Measurements from ENCODE around the gene ARL10. TPM values are rescaled to one million over a fixed set of nuclear protein-coding genes. Genes with fewer than 3 reads are reported as not detected.

ARL10 gene
- total RNA-seq, 4 donors from 2014 or later, result 0.53 to 6.2 (median 2.5) TPM

DNA sequence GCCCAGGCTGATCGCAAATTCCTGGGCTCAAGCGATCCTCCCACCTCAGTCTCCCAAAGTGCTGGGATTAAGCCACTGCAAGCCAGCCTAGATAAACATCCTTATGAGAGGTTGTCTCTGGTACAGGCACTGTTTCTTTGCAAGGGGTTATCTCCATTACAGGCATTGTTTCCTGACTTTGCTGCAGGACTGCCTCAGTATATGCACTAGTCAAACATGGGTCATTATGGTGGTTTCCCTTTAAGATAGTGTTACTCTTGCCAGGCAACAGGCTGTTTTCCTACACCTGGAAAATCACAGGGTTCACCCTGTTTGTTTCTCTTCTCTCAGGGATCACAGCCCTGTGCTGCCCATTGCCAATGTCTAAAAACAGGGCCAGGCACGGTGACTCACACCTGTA lies 58.9 kb downstream of the ARL10 start:
- no peak for DNase-seq
- no peaks in the 10 kb centered on the region for H3K9me3 ChIP-seq
- no peaks in the 10 kb centered on the region for H3K27me3 ChIP-seq
- H3K4me1 ChIP-seq, result peaks cover 0 to 9% (median 0%) of the 10 kb centered on the region in 4 donors
- H3K4me3 ChIP-seq, result no peak overlapping the region
- H3K36me3 ChIP-seq, result no peaks in the 10 kb centered on the region
- TF ChIP-seq POLR2A (IDR thresholded peaks at IDR 0.05), result no peak
- no peak for TF ChIP-seq CTCF (IDR thresholded peaks at IDR 0.05)
- peak overlapping the region in 2 of 4 donors; percentile 30 to 64 for H3K27ac ChIP-seq

- Histone ChIP-seq H3K27me3 (no peaks in the 10 kb centered on the region), H3K4me3 (no peak overlapping the region), H3K9me3 (no peaks in the 10 kb centered on the region), H3K36me3 (no peaks in the 10 kb centered on the region), H3K4me1 (peaks cover 0 to 9% (median 0%) of the 10 kb centered on the region in 4 donors), H3K27ac (peak overlapping the region in 2 of 4 donors; percentile 61 to 64)
- no peak for DNase-seq
- TF ChIP-seq CTCF (IDR thresholded peaks at IDR 0.05) (no peak), POLR2A (IDR thresholded peaks at IDR 0.05) (no peak)
Measured at GRCh38 chr5:176425138-176425537, 59.9 kb downstream of the ARL10 start.

DNA sequence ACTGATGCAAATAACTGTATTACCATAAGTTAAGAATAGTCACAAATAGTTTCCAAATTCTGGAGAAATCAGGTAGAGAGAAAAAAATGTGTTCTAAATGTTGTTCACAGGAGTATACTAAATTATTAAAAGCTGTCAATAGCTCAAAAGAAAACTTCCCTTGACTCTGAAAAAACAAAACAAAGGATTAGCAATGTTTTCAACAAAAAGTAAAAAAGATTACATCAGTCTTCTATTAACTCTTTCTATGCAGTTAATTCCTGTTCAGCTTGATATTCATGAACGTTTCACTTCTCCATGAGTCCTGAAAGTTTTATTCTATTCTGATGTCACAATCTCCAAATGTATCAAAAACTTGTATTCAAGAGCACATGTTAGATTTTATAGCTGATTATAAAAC lies 60.5 kb downstream of the ARL10 start:
- peak overlapping the region in 2 of 4 donors; percentile 61 to 64 for H3K27ac ChIP-seq
- no peak overlapping the region for H3K4me3 ChIP-seq
- TF ChIP-seq CTCF (IDR thresholded peaks at IDR 0.05) (no peak), POLR2A (IDR thresholded peaks at IDR 0.05) (no peak)
- H3K27me3 ChIP-seq, result no peaks in the 10 kb centered on the region
- no peak for DNase-seq
- H3K36me3 ChIP-seq, result no peaks in the 10 kb centered on the region
- H3K4me1 ChIP-seq, result peaks cover 0 to 9% (median 0%) of the 10 kb centered on the region in 4 donors
- no peaks in the 10 kb centered on the region for H3K9me3 ChIP-seq

GRCh38 chr5:176426876-176427275 lies 61.6 kb downstream of the ARL10 start:
- Histone ChIP-seq H3K9me3 (no peaks in the 10 kb centered on the region), H3K27ac (peak overlapping the region in 1 of 4 donors; percentile 56), H3K4me3 (no peak overlapping the region), H3K27me3 (no peaks in the 10 kb centered on the region), H3K36me3 (no peaks in the 10 kb centered on the region), H3K4me1 (peaks cover 0 to 9% (median 0%) of the 10 kb centered on the region in 4 donors)
- DNase-seq, result no peak
- no peak for TF ChIP-seq CTCF (IDR thresholded peaks at IDR 0.05)
- no peak for TF ChIP-seq POLR2A (IDR thresholded peaks at IDR 0.05)

DNA sequence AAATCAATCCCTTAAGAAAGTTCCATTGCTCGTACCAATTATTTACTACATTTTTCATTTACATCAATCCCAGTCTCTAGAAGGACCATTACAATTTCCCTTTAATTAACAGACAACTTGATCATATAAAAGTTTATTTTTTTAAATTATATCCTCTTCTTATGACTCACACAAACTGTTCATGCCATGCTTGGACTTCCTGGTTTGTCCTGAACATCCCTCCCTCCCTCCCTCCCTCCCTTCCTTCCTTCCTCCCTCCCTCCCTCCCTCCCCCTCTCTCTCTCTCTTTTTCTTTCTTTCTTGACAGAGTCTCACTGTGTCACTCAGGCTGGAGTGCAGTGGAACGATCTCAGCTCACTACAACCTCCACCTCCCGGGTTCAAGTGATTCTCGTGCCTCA lies 62.7 kb downstream of the ARL10 start:
- Histone ChIP-seq H3K4me3 (peak overlapping the region in 1 of 4 donors; percentile 14), H3K4me1 (peaks cover 0 to 9% (median 0%) of the 10 kb centered on the region in 4 donors), H3K27me3 (no peaks in the 10 kb centered on the region), H3K9me3 (no peaks in the 10 kb centered on the region), H3K36me3 (no peaks in the 10 kb centered on the region), H3K27ac (peak overlapping the region in 2 of 4 donors; percentile 59 to 68)
- DNase-seq, result peak in 1 of 3 donors; percentile 50
- TF ChIP-seq CTCF (IDR thresholded peaks at IDR 0.05) (no peak), POLR2A (IDR thresholded peaks at IDR 0.05) (no peak)

DNA sequence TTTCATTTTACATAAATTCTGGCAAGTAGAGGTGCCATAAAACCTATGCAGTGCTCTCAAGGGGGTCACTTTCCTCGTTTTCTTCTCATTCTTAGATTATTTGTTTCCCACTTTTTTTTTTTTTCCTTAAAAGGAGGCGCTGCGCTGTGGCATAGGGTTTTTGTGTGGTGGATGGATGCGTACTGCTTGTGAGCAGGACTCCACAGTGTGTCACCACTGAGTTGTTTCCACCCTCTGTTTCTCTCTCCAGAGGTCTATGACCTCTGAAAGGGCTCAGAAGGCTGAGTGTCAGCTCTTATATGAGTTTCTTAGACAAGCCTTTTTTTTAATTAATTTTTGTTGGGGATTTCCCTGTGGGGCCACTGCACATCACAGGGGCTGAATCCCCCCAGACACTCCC lies 64.7 kb downstream of the ARL10 start:
- Histone ChIP-seq H3K4me1 (peaks cover 0 to 9% (median 0%) of the 10 kb centered on the region in 4 donors), H3K4me3 (no peak overlapping the region), H3K9me3 (no peaks in the 10 kb centered on the region), H3K27me3 (no peaks in the 10 kb centered on the region), H3K36me3 (no peaks in the 10 kb centered on the region), H3K27ac (no peak overlapping the region)
- TF ChIP-seq CTCF (IDR thresholded peaks at IDR 0.05), result no peak
- no peak for TF ChIP-seq POLR2A (IDR thresholded peaks at IDR 0.05)
- DNase-seq, result no peak
